ENCODE measurements around the gene SLC13A4. TPM values are rescaled to one million over a fixed set of nuclear protein-coding genes. Genes with fewer than 3 reads are reported as not detected.

Gene SLC13A4
- total RNA-seq, 1 donor from 2014 or later: not detected

GRCh38 chr7:135665042-135665441 is 62.9 kb downstream of the SLC13A4 start:
- peak overlapping the region; percentile 39 for H3K4me3 Mint-ChIP-seq

GRCh38 chr7:135664046-135664589 is 63.9 kb downstream of the SLC13A4 start:
- peak overlapping the region; percentile 80 for H3K27ac Mint-ChIP-seq
- peak overlapping the region; percentile 94 for H3K4me3 Mint-ChIP-seq
- H3K9me3 Mint-ChIP-seq: peaks cover 7% of the 10 kb centered on the region
- H3K27me3 Mint-ChIP-seq: no peaks in the 10 kb centered on the region
- intact Hi-C loops (cut with micrococcal nuclease): loop anchor here (5.0 kb wide), 1 partner anchor 48 kb away; no protein-coding TSS in a partner anchor
- H3K36me3 Mint-ChIP-seq (ENCODE audit: low read depth): peaks cover 25% of the 10 kb centered on the region
- peaks cover 37% of the 10 kb centered on the region for H3K4me1 Mint-ChIP-seq
- DNase-seq: no peak

More at GRCh38 chr7:135665042-135665441, 62.9 kb downstream of the SLC13A4 start:
- no peaks in the 10 kb centered on the region for H3K27me3 Mint-ChIP-seq
- H3K27ac Mint-ChIP-seq: no peak overlapping the region
- H3K9me3 Mint-ChIP-seq: peaks cover 7% of the 10 kb centered on the region
- H3K36me3 Mint-ChIP-seq (ENCODE audit: low read depth): peaks cover 28% of the 10 kb centered on the region
- DNase-seq: no peak
- H3K4me1 Mint-ChIP-seq: peaks cover 37% of the 10 kb centered on the region
- intact Hi-C loops (cut with micrococcal nuclease): no loop called here

GRCh38 chr7:135662373-135663114 is 65.4 kb downstream of the SLC13A4 start, which contains the start of gene STMP1:
Gene STMP1 (plus strand): TSS chr7:135662514.
- Mint-ChIP-seq H3K36me3 (ENCODE audit: low read depth) (peaks cover 14% of the 10 kb centered on the region), H3K4me1 (peaks cover 33% of the 10 kb centered on the region), H3K9me3 (peaks cover 7% of the 10 kb centered on the region), H3K27ac (peak within 1 kb of the TSS; percentile 91), H3K27me3 (no peaks in the 10 kb centered on the region), H3K4me3 (peak within 1 kb of the TSS; percentile 94)
- intact Hi-C loops (cut with micrococcal nuclease): loop anchor here (1.0 to 5.0 kb wide), 4 partner anchors 50 to 315 kb away; partner anchors contain the start of genes CNOT4, MTPN and NUP205
- peak; percentile 99 for DNase-seq

- Mint-ChIP-seq H3K27me3 (no peaks in the 10 kb centered on the region), H3K4me3 (peak overlapping the region; percentile 94)
Measured at GRCh38 chr7:135662123-135662372, 65.9 kb downstream of the SLC13A4 start.

GRCh38 chr7:135661311-135662122 is 66.5 kb downstream of the SLC13A4 start:
- Mint-ChIP-seq H3K36me3 (ENCODE audit: low read depth) (peaks cover 10% of the 10 kb centered on the region), H3K27me3 (no peaks in the 10 kb centered on the region), H3K9me3 (peaks cover 7% of the 10 kb centered on the region), H3K4me3 (peak overlapping the region; percentile 94), H3K4me1 (peaks cover 29% of the 10 kb centered on the region), H3K27ac (peak overlapping the region; percentile 91)
- DNase-seq: peak; percentile 55
- intact Hi-C loops (cut with micrococcal nuclease): loop anchor here (1.0 to 5.0 kb wide), 4 partner anchors 51 to 316 kb away; partner anchors contain the start of genes CNOT4, MTPN and NUP205

More at GRCh38 chr7:135662123-135662372, 65.9 kb downstream of the SLC13A4 start:
- Mint-ChIP-seq H3K4me1 (peaks cover 33% of the 10 kb centered on the region), H3K9me3 (peaks cover 7% of the 10 kb centered on the region), H3K36me3 (ENCODE audit: low read depth) (peaks cover 14% of the 10 kb centered on the region), H3K27ac (peak overlapping the region; percentile 91)
- no peak for DNase-seq
- intact Hi-C loops (cut with micrococcal nuclease): loop anchor here (1.0 to 5.0 kb wide), 4 partner anchors 50 to 315 kb away; partner anchors contain the start of genes CNOT4, MTPN and NUP205

GRCh38 chr7:135659159-135659846 is 68.7 kb downstream of the SLC13A4 start:
- Mint-ChIP-seq H3K9me3 (peaks cover 7% of the 10 kb centered on the region), H3K27ac (no peak overlapping the region), H3K4me3 (no peak overlapping the region), H3K27me3 (no peaks in the 10 kb centered on the region), H3K36me3 (ENCODE audit: low read depth) (peaks cover 5% of the 10 kb centered on the region), H3K4me1 (peaks cover 17% of the 10 kb centered on the region)
- DNase-seq: no peak
- intact Hi-C loops (cut with micrococcal nuclease): no loop called here

- DNase-seq: no peak
- intact Hi-C loops (cut with micrococcal nuclease): no loop called here
- no peaks in the 10 kb centered on the region for H3K27me3 Mint-ChIP-seq
Measured at GRCh38 chr7:135658564-135658963, 69.4 kb downstream of the SLC13A4 start.

GRCh38 chr7:135653340-135654080 is 74.5 kb downstream of the SLC13A4 start:
- H3K4me3 Mint-ChIP-seq: no peak overlapping the region
- no peak overlapping the region for H3K27ac Mint-ChIP-seq
- intact Hi-C loops (cut with micrococcal nuclease): no loop called here
- DNase-seq: no peak
- no peaks in the 10 kb centered on the region for H3K9me3 Mint-ChIP-seq
- H3K4me1 Mint-ChIP-seq: no peaks in the 10 kb centered on the region
- no peaks in the 10 kb centered on the region for H3K27me3 Mint-ChIP-seq
- peaks cover 9% of the 10 kb centered on the region for H3K36me3 Mint-ChIP-seq (ENCODE audit: low read depth)

More at GRCh38 chr7:135658564-135658963, 69.4 kb downstream of the SLC13A4 start:
- Mint-ChIP-seq H3K36me3 (ENCODE audit: low read depth) (peaks cover 3% of the 10 kb centered on the region), H3K9me3 (peaks cover 7% of the 10 kb centered on the region), H3K4me3 (no peak overlapping the region), H3K27ac (no peak overlapping the region), H3K4me1 (peaks cover 12% of the 10 kb centered on the region)

GRCh38 chr7:135650831-135651573 is 77.0 kb downstream of the SLC13A4 start:
- DNase-seq: no peak
- Mint-ChIP-seq H3K27me3 (no peaks in the 10 kb centered on the region), H3K9me3 (no peaks in the 10 kb centered on the region), H3K27ac (no peak overlapping the region), H3K4me1 (no peaks in the 10 kb centered on the region), H3K36me3 (ENCODE audit: low read depth) (peaks cover 16% of the 10 kb centered on the region), H3K4me3 (no peak overlapping the region)
- intact Hi-C loops (cut with micrococcal nuclease): no loop called here

- intact Hi-C loops (cut with micrococcal nuclease): no loop called here
- H3K36me3 Mint-ChIP-seq (ENCODE audit: low read depth): peaks cover 33% of the 10 kb centered on the region
Measured at GRCh38 chr7:135648235-135648634, 79.8 kb downstream of the SLC13A4 start.

GRCh38 chr7:135647755-135648154 is 80.2 kb downstream of the SLC13A4 start:
- intact Hi-C loops (cut with micrococcal nuclease): no loop called here
- Mint-ChIP-seq H3K4me1 (no peaks in the 10 kb centered on the region), H3K27me3 (no peaks in the 10 kb centered on the region), H3K36me3 (ENCODE audit: low read depth) (peaks cover 33% of the 10 kb centered on the region), H3K4me3 (no peak overlapping the region), H3K27ac (no peak overlapping the region), H3K9me3 (no peaks in the 10 kb centered on the region)
- no peak for DNase-seq

More at GRCh38 chr7:135648235-135648634, 79.8 kb downstream of the SLC13A4 start:
- H3K27me3 Mint-ChIP-seq: no peaks in the 10 kb centered on the region
- H3K4me1 Mint-ChIP-seq: no peaks in the 10 kb centered on the region
- H3K4me3 Mint-ChIP-seq: no peak overlapping the region
- no peak for DNase-seq
- H3K9me3 Mint-ChIP-seq: no peaks in the 10 kb centered on the region
- no peak overlapping the region for H3K27ac Mint-ChIP-seq

- DNase-seq: peak; percentile 76
- Mint-ChIP-seq H3K27ac (no peak overlapping the region), H3K27me3 (no peaks in the 10 kb centered on the region), H3K9me3 (no peaks in the 10 kb centered on the region), H3K4me3 (no peak overlapping the region), H3K4me1 (no peaks in the 10 kb centered on the region), H3K36me3 (ENCODE audit: low read depth) (peaks cover 44% of the 10 kb centered on the region)
- intact Hi-C loops (cut with micrococcal nuclease): loop anchor here (1.0 to 2.0 kb wide), 3 partner anchors 24 to 364 kb away; no protein-coding TSS in a partner anchor
Measured at GRCh38 chr7:135645296-135645904, 82.6 kb downstream of the SLC13A4 start.

Measured in activated CD4-positive, alpha-beta T cell treated with anti-CD3 and anti-CD28 coated beads, Interleukin-2, amount 10 ng/mL, durations not matched to agents 24 days and 14 days (primary cell).